ELF-1 (cell line): ENCODE results near the gene MANSC1.
"Not testable (repeated sequence)": the region's sequence is repeated elsewhere in the genome, so short reads cannot be mapped to it uniquely, and the experiment has no call there.

ENCODE experiments used
- DNase-seq: peaks from one replicate; pipeline ENCODE4 v3.0.0-alpha.2; 2016; ENCODE audit warnings: low read depth, low spot score

Gene MANSC1

DNA sequence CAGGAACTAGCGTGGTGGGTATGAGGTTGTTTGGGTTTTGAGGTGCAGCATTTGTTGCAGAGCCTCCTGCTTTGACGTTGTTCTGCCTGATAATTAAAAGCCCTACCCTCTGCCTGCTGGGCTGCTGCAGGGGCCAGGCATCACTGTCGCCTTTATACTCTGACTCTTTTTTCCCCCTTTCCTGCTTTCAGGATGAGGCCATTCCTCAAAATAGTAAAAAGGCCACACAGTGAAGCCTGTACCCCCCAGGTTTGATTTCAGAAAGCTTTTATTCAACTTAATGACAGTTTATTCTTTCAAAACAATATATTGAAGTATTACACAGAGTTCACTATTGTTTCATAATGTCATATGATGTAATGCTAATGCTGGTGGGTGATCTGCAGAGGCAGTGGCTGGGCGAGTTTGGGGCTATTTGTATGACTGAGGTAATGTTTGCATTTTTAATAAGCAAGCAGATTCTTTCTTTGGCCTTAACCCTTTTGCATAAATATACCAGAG lies 15.9 kb upstream of the MANSC1 start:
- DNase-seq = no peak

DNA sequence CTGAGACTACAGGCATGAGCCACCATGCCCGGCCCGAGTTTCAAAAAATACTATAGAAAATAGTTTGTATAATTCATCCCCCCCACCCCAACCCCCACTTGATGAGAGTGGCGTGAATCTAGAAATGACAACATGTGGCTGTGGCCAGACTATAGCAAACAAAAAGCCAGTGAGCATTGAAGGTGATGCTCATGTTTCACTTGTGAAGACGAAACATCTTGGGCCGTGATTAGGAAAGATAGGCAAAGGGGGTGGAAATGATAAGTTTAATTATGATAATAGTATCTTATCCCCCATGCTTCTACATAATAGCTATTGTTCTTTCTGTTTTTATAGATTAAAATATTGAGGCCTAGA lies 15.4 kb upstream of the MANSC1 start:
- no peak for DNase-seq

DNA sequence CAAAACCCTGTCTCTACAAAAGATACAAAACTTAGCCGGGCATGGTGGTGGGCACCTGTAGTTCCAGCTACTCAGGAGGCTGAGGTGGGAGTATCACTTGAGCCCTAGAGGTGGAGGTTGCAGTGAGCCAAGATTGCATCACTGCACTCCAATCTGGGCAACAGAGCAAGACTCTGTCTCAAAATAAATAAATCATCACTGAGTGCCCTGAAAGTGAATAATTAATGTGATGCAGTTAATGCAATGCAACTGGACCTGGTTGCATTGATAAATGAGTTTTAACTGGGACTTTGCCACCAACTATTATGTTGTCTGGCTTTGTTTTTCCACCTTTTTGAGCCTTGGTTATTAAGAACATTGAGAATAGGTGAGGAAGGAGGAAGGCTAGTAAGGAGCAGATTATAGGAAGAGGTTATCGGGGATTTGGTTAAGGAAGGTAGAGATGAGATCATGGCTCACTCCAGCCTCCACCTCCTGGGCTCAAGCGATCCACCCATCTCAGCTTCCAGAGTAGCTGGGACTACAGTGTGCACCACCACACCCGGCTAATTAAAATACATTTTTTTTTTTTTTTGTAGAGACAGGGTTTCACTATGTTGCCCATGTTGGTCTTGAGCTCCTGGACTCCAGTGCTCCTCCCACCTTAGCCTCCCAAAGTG lies 14.9 kb upstream of the MANSC1 start:
- no peak for DNase-seq

DNA sequence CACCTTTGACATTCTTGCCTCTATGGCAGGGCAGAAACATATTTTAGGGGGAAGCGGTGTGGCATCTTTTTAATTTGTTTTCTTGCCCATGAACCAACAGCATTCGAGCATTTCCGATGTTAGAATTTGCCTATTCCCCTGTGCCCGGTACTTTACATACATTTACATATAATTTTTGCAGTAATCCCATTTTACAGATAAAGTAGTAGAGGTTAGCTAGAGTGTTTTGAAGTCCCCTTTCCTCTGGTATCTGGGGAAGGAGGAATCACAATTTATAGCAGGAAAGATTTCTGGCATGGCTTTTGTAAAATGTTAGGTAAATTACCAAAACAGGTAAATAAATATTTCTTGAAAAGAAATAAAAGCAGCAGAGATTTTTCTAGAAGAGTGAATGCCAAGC lies 8.5 kb upstream of the MANSC1 start:
- no peak for DNase-seq

DNA sequence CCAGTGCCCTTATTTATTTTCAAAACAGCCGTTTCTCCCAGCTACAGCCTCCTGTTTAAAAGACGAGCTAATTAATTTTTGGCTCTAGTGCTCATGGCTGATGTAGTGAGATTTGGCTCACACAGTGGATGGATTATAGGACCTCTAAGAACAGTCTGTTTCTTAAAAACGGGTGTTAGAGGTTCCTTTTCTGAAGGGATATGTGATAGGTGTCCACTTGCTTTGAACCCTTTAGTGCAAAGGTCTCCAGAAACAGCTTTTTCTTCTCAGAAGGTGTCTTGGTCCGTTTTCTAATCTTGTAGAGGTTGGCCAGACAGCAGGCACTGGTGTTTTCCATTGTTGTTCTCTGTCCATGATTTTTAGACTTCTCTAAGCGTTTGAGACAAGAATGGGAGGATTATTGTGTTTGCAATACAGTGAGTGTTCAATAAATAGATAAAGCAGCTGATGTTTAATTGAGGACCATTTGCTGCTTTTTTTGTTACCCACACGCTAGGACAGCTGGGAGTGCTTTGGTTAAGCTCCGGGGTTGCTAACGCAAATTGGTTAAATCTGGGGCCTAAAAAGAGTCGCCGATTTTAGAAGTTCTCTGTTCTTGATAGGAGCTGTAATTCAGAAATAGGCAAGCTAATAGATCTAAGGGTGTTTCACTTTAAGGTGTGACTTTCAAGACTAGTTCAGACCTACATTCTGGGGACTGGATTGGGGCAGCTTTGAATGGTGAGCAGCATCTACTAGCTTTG lies 7.8 kb upstream of the MANSC1 start:
- no peak for DNase-seq

DNA sequence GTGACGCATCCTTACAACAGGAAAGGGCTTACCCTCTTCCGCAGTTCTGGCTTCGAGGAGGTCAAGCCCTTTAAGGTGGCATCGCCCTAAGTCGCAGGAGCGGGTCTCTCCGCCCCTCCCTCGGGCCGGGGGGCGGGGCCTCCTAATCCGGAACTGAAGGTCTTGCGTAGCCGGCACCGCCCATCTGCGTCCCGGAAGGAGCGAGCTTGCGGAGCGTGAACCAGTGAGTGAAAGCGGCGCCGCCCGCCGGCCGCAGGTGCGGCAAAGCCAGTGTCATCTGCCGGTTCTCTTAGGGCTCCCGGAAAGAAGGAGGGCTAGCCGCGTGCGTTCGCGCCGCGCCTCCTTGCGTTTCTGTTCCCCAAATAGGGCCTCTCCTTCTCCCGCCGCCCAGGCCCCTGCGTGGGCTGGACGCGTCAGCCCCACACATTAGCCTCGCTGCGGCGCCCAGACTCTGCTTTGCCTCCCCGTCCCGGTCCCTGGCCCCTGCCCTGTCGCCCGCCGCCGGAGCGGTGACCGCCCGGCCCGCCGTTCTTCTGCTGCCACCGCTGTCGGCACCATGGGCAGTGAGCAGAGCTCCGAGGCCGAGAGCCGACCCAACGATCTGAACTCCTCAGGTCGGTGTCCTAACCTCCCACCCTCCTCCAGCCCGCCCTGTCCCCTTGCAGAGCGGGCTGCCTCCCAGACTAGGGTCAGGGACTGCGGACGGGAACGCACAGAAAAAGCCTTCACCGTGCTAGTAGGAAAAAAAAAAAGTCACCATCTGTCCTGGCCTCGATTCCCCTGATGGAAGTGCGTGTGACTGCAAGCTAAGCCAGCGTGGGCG lies 7.1 kb upstream of the MANSC1 start, which contains the start of gene BORCS5:
TSS of gene BORCS5 (plus strand) at position 183 of the 823 bp plus-strand sequence. CDS start at position 557, 374 bp downstream.
- peak; percentile 97 for DNase-seq

DNA sequence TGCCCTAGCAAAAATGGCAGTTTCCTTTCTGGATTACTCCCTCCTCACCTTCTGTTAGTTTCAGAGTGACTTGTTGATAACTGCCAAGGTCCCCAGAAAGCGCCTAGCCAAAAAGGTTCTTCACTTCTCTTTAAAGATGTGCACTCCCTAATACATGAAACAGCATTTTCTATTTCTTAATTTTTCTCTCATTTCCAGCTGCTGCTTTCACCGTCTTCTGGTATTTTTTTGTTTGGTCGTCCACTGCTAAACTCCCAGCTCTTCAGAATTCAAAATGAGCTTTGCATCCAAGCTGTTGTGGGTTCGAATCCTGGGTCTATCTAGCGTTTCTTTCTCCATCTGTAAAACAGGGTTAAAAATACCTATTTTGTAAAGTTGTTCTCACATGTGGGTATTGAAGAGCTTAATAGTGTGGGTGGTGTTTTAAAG lies 6.4 kb upstream of the MANSC1 start:
- no peak for DNase-seq

- DNase-seq = no peak
Measured at GRCh38 chr12:12353807-12354206, 3.8 kb upstream of the MANSC1 start.

DNA sequence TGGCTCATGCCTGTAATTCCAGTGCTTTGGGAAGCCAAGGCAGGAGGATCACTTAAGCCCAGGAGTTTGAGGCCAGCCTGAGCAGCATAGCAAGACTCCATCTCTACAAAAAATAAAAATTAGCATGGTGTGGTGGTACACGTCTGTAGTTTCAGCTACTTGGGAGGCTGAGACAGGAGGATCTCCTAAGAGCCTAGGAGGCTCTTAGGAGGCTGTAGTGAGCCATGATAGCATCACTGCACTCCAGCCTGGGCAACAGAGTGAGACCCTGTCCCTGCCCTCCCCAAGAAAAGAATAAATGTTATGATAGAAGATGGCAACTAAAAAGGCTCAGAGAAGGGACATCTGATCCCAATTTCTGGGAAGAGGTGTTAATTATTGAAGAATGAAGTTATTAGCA lies 3.2 kb upstream of the MANSC1 start:
- no peak for DNase-seq

DNA sequence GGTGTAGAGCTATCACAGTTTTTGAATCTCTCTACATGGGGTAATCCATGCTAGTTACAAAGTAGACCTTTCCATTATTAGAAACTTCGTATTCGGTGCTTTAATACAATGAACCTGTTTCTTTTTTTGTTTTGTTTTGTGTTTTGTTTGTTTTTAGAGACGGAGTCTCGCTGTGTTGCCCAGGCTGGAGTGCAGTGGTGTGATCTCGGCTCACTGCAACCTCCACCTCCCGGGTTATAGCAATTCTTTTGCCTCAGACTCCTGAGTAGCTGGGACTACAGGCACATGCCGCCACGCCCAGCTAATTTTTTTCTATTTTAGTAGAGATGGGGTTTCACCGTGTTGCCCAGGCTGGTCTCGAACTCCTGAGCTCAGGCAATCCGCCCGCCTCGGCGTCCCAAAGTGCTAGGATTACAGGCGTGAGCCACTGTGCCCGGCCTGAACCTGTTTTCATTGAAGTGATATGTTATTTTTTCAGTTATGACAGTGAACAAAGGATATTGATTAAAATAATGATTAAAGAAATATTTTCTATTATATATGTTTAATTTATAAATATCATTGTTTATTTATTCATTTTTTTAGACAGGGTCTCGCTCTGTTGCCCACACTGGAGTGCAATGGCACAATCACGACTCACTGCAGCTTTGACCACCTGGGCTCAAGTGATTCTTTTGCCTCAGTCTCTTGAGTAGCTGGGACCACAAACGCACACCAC lies 1.6 kb upstream of the MANSC1 start:
- not testable (repeated sequence) for DNase-seq

- no peak for DNase-seq
Measured at GRCh38 chr12:12350868-12351463, 924 bp upstream of the MANSC1 start.

DNA sequence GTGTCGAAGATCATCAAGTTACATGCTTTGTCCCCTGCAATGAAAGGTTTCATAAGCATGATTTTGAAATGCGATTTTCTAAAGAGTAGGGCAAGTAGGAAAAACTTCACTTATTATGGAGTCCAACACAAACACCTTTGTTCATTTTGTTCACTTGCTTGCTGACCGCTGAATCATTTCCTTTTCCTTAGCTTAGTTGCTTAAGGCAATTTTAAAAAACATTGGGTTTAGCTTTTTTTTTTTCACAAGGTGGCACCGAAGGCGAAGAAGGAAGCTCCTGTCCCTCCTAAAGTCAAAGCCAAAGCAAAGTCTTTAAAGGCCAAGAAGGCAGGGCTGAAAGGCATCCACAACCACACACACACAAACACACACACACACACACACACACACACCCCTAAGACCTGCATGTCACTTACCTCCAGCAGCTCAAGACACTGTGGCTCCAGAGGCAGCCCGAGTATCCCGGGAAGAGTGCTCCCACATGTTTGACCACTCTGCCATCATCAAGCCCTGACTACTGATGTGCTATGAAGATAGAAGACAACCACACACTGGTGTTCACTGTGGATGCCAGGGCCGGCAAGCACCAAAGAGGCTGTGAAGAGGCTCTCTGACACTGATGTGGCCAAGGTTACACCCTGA lies 11.4 kb downstream of the MANSC1 start:
- DNase-seq = no peak

DNA sequence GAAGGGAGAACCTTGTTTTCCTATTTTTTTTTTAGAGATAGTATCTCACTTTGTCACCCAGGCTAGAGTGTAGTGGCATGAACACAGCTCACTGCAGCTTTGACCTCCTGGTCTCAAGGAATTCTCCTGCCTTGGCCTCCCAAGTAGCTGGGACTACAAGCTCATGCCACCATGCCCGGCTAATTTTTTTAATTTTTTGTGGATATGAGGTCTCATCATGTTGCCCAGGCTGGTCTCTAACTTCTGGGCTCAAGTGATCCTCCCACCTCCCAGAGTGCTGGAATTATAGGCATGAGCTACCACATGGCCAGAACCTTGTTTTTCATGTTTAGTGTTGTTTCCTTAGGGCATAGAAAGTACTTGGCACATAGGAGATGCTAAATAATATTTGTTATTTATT lies 13.5 kb downstream of the MANSC1 start:
- no peak for DNase-seq

GRCh38 chr12:12336049-12336411 lies 14.0 kb downstream of the MANSC1 start:
- no peak for DNase-seq

DNA sequence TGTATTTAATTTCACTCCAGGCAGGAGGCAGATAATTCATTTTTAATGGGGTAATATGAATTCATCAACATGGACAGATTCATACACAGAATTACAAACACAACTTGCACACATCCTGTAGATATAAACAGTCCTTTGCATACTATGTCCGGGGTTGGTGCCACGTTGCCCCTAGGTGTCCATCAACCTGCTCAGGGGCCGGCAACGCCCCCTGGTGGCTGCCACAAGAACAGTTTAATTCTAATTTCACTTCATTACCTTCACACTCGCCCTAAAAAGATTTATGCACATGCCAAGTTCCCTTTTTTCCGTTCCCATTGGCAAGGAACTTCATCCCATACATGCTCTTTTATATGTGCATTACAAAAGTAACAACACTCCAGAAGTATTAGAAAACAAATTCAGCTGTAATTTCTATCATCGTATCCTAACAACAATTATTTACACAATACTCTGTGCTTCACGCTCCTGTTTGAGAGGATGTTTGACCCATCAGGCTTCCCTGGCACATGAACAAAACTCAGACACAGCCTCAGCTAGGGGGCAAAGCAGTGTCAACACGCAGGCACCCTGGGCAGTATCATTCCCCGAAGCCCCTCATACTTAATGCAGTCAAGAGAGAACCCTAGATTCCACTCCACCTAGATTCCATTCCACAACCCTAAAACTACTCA lies 15.5 kb downstream of the MANSC1 start:
- peak; percentile 60 for DNase-seq

DNA sequence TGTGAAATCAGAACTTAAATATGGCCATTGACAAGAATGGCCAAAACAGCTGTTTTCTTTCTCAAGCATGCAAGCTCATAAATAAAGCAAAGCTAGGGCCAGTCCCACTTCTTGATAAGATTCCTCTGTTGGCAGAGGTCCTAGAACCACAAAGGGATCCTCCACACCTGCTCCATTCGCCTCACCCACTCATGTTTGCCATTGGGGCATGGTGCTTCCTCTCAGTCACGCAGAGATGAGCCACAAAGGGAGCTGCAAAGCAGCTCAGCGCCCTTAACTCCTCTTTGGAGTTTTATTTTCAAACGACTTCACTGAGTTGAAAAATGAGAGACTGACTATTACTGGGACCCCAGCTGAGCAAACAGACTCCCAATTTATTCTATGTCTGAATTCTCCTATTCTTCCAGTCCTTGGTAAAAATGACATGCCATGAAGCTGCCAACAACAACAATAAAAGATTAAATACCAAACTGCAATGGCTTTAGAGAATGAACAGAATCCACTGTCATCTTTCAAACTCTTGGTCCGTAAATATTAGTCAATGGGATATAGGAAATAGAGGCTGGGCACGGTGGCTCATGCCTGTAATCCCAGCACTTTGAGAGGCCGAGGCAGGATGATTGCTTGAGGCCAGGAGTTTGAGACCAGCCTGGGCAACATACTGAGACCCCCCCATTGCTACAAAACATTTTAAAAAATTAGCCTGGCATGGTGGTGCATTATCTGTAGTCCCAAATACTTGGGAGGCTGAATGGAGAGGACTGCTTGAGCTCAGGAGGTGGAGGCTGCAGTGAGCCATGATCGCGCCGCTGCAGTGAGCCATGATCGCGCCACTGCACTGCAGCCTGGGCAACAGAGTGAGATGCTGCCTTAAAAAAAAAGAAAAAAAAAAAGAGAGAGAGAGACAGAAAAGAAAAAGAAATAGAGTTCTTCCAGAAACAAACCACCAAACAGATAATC lies 16.4 kb downstream of the MANSC1 start:
- DNase-seq = no peak

DNA sequence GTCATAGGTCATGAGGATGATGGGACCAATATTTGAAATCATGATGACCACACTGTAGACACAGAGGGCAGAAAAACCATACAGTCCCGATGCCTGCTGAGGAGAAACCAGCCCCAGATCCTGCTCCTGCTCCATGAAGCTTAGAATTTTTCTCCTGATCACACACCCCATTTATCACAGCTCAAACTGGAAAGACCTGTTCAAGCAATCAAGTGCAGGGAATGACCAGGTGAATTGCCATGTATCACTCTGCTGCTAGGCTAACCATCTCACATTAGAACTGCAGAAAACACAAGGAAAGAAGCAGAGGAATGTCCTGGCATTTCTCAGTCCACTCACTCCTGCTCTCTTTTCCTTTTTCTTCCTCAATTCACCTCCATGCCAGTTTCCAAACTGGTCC lies 18.1 kb downstream of the MANSC1 start:
- DNase-seq = peak; percentile 36

- DNase-seq = peak; percentile 78
Measured at GRCh38 chr12:12331244-12331771, 18.7 kb downstream of the MANSC1 start.

DNA sequence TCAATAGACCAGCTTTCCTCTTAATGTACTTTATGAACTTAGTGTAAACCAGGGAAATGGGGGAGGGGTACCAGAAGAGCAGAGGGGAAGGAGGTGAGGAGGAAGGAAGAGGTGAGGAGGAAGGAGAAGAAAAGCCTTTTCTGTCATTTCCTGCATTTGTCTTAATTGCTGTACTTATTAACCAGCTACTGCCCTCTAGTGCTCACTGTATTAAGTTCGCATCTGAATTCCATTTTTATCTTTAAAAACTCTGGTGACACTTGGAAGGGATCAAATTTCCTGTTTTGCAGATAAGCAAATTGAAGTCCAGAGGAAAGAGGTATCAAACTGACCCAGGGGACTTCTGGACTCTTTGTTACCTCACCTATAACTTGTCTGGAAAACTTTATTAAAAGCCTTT lies 22.2 kb downstream of the MANSC1 start:
- peak; percentile 18 for DNase-seq
